HepG2 (cell line): ENCODE results near the gene ZG16. TPM values are rescaled to one million over a fixed set of nuclear protein-coding genes. Genes with fewer than 3 reads are reported as not detected.

Source experiments
- ATF7 ChIP-seq, 2 experiments: fragments of 450-650 bp in 1 of 2; sonication (generic) in 1 of 2; formaldehyde crosslinking in 1 of 2; IDR thresholded peaks; 2 replicates each; pipeline versions ENCODE4 v1.4.0 to v1.6.1; 2016 to 2020; ENCODE audit warnings: antibody characterized with exemption in 1 of 2, mild to moderate bottlenecking in 1 of 2, missing genetic modification reagents in 1 of 2
- CBX5 ChIP-seq: sonication (generic); formaldehyde crosslinking; IDR thresholded peaks from 2 replicates; pipeline ENCODE4 v1.4.0; 2020; ENCODE audit warnings: missing genetic modification reagents, borderline replicate concordance
- DRAP1 ChIP-seq: IDR thresholded peaks from 2 replicates; pipeline ENCODE4 v1.6.1; 2016; ENCODE audit warnings: missing genetic modification reagents, missing compliant biosample characterization
- E2F5 ChIP-seq: sonication (generic); formaldehyde crosslinking; conservative IDR thresholded peaks from 2 replicates; pipeline ENCODE4 v1.4.0; 2020; ENCODE audit warnings: missing genetic modification reagents
- ELF1 ChIP-seq: sonication (generic); formaldehyde crosslinking; IDR thresholded peaks from 2 replicates; pipeline ENCODE4 v1.4.0; 2020; ENCODE audit warnings: missing genetic modification reagents
- FOXO4 ChIP-seq: sonication (generic); formaldehyde crosslinking; conservative IDR thresholded peaks from 2 replicates; pipeline ENCODE4 v1.8.1; 2023; ENCODE audit warnings: missing genetic modification reagents
- GATA4 ChIP-seq: sonication (generic); IDR thresholded peaks from 2 replicates; pipeline ENCODE4 v1.6.1; 2016; ENCODE audit warnings: antibody characterized with exemption, low read depth, borderline replicate concordance
- MXI1 ChIP-seq: IDR thresholded peaks from 3 replicates; pipeline ENCODE4 v1.6.1; 2012; ENCODE audit warnings: low read depth, low read length, inconsistent platforms, borderline replicate concordance
- PRPF4 ChIP-seq: fragments of 200-400 bp; formaldehyde crosslinking; IDR thresholded peaks from 2 replicates; pipeline ENCODE4 v1.6.1; 2016; ENCODE audit warnings: low read length, low read depth; ENCODE audit not compliant: poor library complexity, severe bottlenecking
- RARA ChIP-seq: IDR thresholded peaks from 2 replicates; pipeline ENCODE4 v1.6.1; 2016; ENCODE audit warnings: missing genetic modification reagents, missing compliant biosample characterization
- SATB2 ChIP-seq: sonication (generic); formaldehyde crosslinking; IDR thresholded peaks from 2 replicates; pipeline ENCODE4 v1.5.0; 2020; ENCODE audit warnings: missing genetic modification reagents
- ZBTB44 ChIP-seq: sonication (generic); formaldehyde crosslinking; IDR thresholded peaks from 2 replicates; pipeline ENCODE4 v1.4.0; 2020; ENCODE audit warnings: missing genetic modification reagents
- ZEB1 ChIP-seq: IDR thresholded peaks from 2 replicates; pipeline ENCODE4 v1.6.1; 2012; ENCODE audit warnings: mild to moderate bottlenecking, low read depth, inconsistent platforms; ENCODE audit not compliant: insufficient replicate concordance
- ZNF101 ChIP-seq: sonication (generic); formaldehyde crosslinking; IDR thresholded peaks from 2 replicates; pipeline ENCODE4 v1.4.0; 2020; ENCODE audit warnings: mild to moderate bottlenecking, low read depth, missing genetic modification reagents, borderline replicate concordance
- ZNF274 ChIP-seq: sonication (generic); formaldehyde crosslinking; IDR thresholded peaks from 2 replicates; pipeline ENCODE4 v1.5.1; 2020; ENCODE audit warnings: mild to moderate bottlenecking, missing genetic modification reagents
- ZNF317 ChIP-seq: sonication (generic); formaldehyde crosslinking; IDR thresholded peaks from 2 replicates; pipeline ENCODE4 v1.5.0; 2020; ENCODE audit warnings: mild to moderate bottlenecking, missing genetic modification reagents
- ZNF414 ChIP-seq: sonication (generic); formaldehyde crosslinking; IDR thresholded peaks from 2 replicates; pipeline ENCODE4 v1.5.0; 2020; ENCODE audit warnings: missing genetic modification reagents
- ZNF512B ChIP-seq: sonication (generic); formaldehyde crosslinking; IDR thresholded peaks from 2 replicates; pipeline ENCODE4 v1.5.1; 2020; ENCODE audit warnings: missing genetic modification reagents, mild to moderate bottlenecking, borderline replicate concordance
- ZNF747 ChIP-seq: sonication (generic); formaldehyde crosslinking; IDR thresholded peaks from 2 replicates; pipeline ENCODE4 v1.8.1; 2023; ENCODE audit warnings: missing genetic modification reagents, mild to moderate bottlenecking, borderline replicate concordance
- ZNF782 ChIP-seq: sonication (generic); formaldehyde crosslinking; IDR thresholded peaks from 2 replicates; pipeline ENCODE4 v1.4.0; 2020; ENCODE audit warnings: missing genetic modification reagents, mild to moderate bottlenecking, borderline replicate concordance
- polyA plus RNA-seq, 8 experiments: library from polyadenylated mRNA; depleted of rRNA in 3 of 8; stranded (reverse) in 7 of 8; unstranded in 1 of 8; fragments of >200 nt; fragmentation: Illumina TruSeq in 4 of 8; extraction: Trizol in 4 of 8; gene quantifications; 2 replicates each; pipeline versions ENCODE4 v1.2.1 to v1.2.3, GENCODE V29; 2011 to 2016; ENCODE audit warnings: low read depth in 4 of 8, missing spikeins in 1 of 8, mixed read lengths in 1 of 8; ENCODE audit not compliant: insufficient read depth in 1 of 8
- total RNA-seq, 5 experiments: library from RNA; depleted of rRNA; stranded (reverse); fragments of >200 nt; fragmentation: Illumina TruSeq; extraction: Trizol; gene quantifications; 2 replicates each; pipeline ENCODE4 v1.2.3, GENCODE V29; 2016; ENCODE audit warnings: low read depth in 1 of 5

Gene ZG16
- total and polyA plus RNA-seq, 2 of the 13 experiments (the other 11 are each of a cell fraction or from before 2014, with no cell fraction given), result 0.04 to 0.07 TPM

- TF ChIP-seq ZNF101 (no peak; the same call in 1 of the 2 replicates), PRPF4 (no peak), DRAP1 (peak; percentile 89; the same call in 1 of the 2 replicates), RARA (CRISPR knock-in tag) (peak; percentile 32; the same call in 1 of the 2 replicates), MXI1 (peak; percentile 92), ZNF317 (peak; percentile 80), ELF1 (CRISPR knock-in tag) (peak; percentile 82), FOXO4 (CRISPR knock-in tag) (no peak), CBX5 (CRISPR knock-in tag) (peak; percentile 89; the same call in 1 of the 2 replicates), ZNF274 (CRISPR knock-in tag) (peak; percentile 90), ATF7 (IDR thresholded peaks at IDR 0.05) (no peak), ATF7 (CRISPR knock-in tag; IDR thresholded peaks at IDR 0.05) (0 out of 2 replicates have a peak, but pooled peaks have one; percentile 54), ZNF747 (CRISPR knock-in tag) (peak; percentile 93; the same call in 1 of the 2 replicates), SATB2 (CRISPR knock-in tag) (no peak), ZNF414 (peak; percentile 65; the same call in 1 of the 2 replicates), E2F5 (peak; percentile 97), ZNF512B (peak; percentile 95; the same call in 1 of the 2 replicates), GATA4 (no peak), ZNF782 (CRISPR knock-in tag) (no peak; the same call in 1 of the 2 replicates), ZBTB44 (CRISPR knock-in tag) (0 out of 2 replicates have a peak, but pooled peaks have one; percentile 26), ZEB1 (no peak)
Measured at GRCh38 chr16:29790183-29790948, 12.3 kb downstream of the ZG16 start, which contains the start of gene KIF22 (continued).
